Inferior parietal cortex (tissue), 1 donor: ENCODE measurements around the gene TXNRD1.
"Not testable (repeated sequence)": the region's sequence is repeated elsewhere in the genome, so short reads cannot be mapped to it uniquely, and the experiment has no call there.

ENCODE experiments used
- DNase-seq: peaks from one replicate; pipeline ENCODE4 v3.0.0-alpha.2; 2016; ENCODE audit errors: extremely low spot score

TXNRD1 gene

GRCh38 chr12:104215638-104216297 lies at the start of gene TXNRD1:
TSS of gene TXNRD1 (plus strand) at chr12:104215779. CDS start at chr12:104215803, 24 bp downstream.
- DNase-seq, result peak; percentile 65

GRCh38 chr12:104165801-104166200 lies 49.8 kb upstream of the TXNRD1 start:
- no peak for DNase-seq

- DNase-seq, result no peak
These were observed 49.1 kb upstream of the TXNRD1 start for GRCh38 chr12:104166465-104166864.

GRCh38 chr12:104167519-104168458 lies 47.8 kb upstream of the TXNRD1 start:
- no peak for DNase-seq

- no peak for DNase-seq
These were observed 47.0 kb upstream of the TXNRD1 start for GRCh38 chr12:104168596-104168995.

- DNase-seq, result no peak
These were observed 43.6 kb upstream of the TXNRD1 start for GRCh38 chr12:104171785-104172569.

- no peak for DNase-seq
These were observed 43.0 kb upstream of the TXNRD1 start for GRCh38 chr12:104172570-104172947.

GRCh38 chr12:104173804-104174203 lies 41.8 kb upstream of the TXNRD1 start:
- DNase-seq, result not testable (repeated sequence)

- DNase-seq, result no peak
These were observed 39.8 kb upstream of the TXNRD1 start for GRCh38 chr12:104175726-104176247.

- no peak for DNase-seq
These were observed 38.3 kb upstream of the TXNRD1 start for GRCh38 chr12:104177336-104177662.

GRCh38 chr12:104177663-104178501 lies 37.7 kb upstream of the TXNRD1 start:
- no peak for DNase-seq

- no peak for DNase-seq
These were observed 35.2 kb upstream of the TXNRD1 start for GRCh38 chr12:104180374-104180773.

GRCh38 chr12:104181313-104181712 lies 34.3 kb upstream of the TXNRD1 start:
- DNase-seq, result no peak

GRCh38 chr12:104182144-104182543 lies 33.4 kb upstream of the TXNRD1 start:
- no peak for DNase-seq

- DNase-seq, result no peak
These were observed 32.8 kb upstream of the TXNRD1 start for GRCh38 chr12:104182621-104183378.

- no peak for DNase-seq
These were observed 32.1 kb upstream of the TXNRD1 start for GRCh38 chr12:104183443-104183842.

GRCh38 chr12:104187446-104188155 lies 28.0 kb upstream of the TXNRD1 start:
- no peak for DNase-seq

GRCh38 chr12:104188534-104188933 lies 27.0 kb upstream of the TXNRD1 start:
- no peak for DNase-seq

- no peak for DNase-seq
These were observed 25.5 kb upstream of the TXNRD1 start for GRCh38 chr12:104189915-104190555.
